Loucy (cell line): ENCODE results near the gene RSRC1.

Source experiments
- H2AFZ ChIP-seq: fragments of 200-600 bp; sonication (generic); 2 replicates; pipeline ENCODE4 v1.6.0; 2016; ENCODE audit warnings: antibody characterized with exemption, mild to moderate bottlenecking, low read length, moderate library complexity
- H3F3A ChIP-seq: fragments of 200-600 bp; 2 replicates; pipeline ENCODE4 v1.6.0; 2016; ENCODE audit warnings: antibody characterized with exemption, low read depth, mild to moderate bottlenecking
- H3K27me3 ChIP-seq: fragments of 200-600 bp; sonication (generic); 2 replicates; pipeline ENCODE4 v1.6.1; 2014; ENCODE audit warnings: low read length, mild to moderate bottlenecking; ENCODE audit not compliant: insufficient read depth, poor library complexity, severe bottlenecking
- H3K36me3 ChIP-seq: fragments of 200-600 bp; sonication (generic); 2 replicates; pipeline ENCODE4 v1.6.1; 2016; ENCODE audit warnings: low read length; ENCODE audit not compliant: insufficient read depth
- H3K4me1 ChIP-seq: fragments of 200-600 bp; sonication (generic); 2 replicates; pipeline ENCODE4 v1.5.1; 2014; ENCODE audit warnings: low read length, mild to moderate bottlenecking; ENCODE audit not compliant: insufficient read depth, poor library complexity, severe bottlenecking
- H3K4me2 ChIP-seq: fragments of 200-600 bp; sonication (generic); 2 replicates; pipeline ENCODE4 v1.6.0; 2014; ENCODE audit warnings: antibody characterized with exemption, low read length, low read depth, mild to moderate bottlenecking; ENCODE audit not compliant: poor library complexity, severe bottlenecking
- H3K4me3 ChIP-seq: fragments of 200-600 bp; sonication (generic); 2 replicates; pipeline ENCODE4 v1.5.1; 2014; ENCODE audit warnings: low read length, mild to moderate bottlenecking, mixed read lengths; ENCODE audit not compliant: poor library complexity, severe bottlenecking
- H3K79me2 ChIP-seq: fragments of 200-600 bp; sonication (generic); 2 replicates; pipeline ENCODE4 v1.6.1; 2014; ENCODE audit warnings: low read length; ENCODE audit not compliant: insufficient read depth
- H3K9ac ChIP-seq: fragments of 200-600 bp; sonication (generic); 2 replicates; pipeline ENCODE4 v1.6.0; 2014; ENCODE audit warnings: mild to moderate bottlenecking, low read depth, low read length, moderate library complexity; ENCODE audit not compliant: poor library complexity, severe bottlenecking
- H3K9me2 ChIP-seq: fragments of 200-600 bp; sonication (generic); replicated peaks from 2 replicates; pipeline ENCODE4 v1.6.1; 2016; ENCODE audit warnings: low read depth, low read length, mixed read lengths
- H3K9me3 ChIP-seq: fragments of 200-600 bp; sonication (generic); 2 replicates; pipeline ENCODE4 v1.6.1; 2014; ENCODE audit warnings: mild to moderate bottlenecking, antibody characterized with exemption, low read length, low read depth; ENCODE audit not compliant: insufficient read depth
- H4K20me1 ChIP-seq: fragments of 200-600 bp; sonication (generic); 2 replicates; pipeline ENCODE4 v1.6.0; 2014; ENCODE audit warnings: antibody characterized with exemption, low read length, mild to moderate bottlenecking; ENCODE audit not compliant: insufficient read depth, poor library complexity, severe bottlenecking
- EZH2phosphoT487 ChIP-seq: fragments of 200-600 bp; IDR thresholded peaks from 2 replicates; pipeline ENCODE4 v1.6.1; 2018; ENCODE audit warnings: antibody characterized with exemption, mild to moderate bottlenecking, moderate library complexity, borderline replicate concordance
- TF ChIP-seq, protein P1 (sequence below): fragments of 200-600 bp; sonication (generic); conservative IDR thresholded peaks from 2 replicates; pipeline ENCODE4 v1.5.1; 2014; ENCODE audit warnings: mild to moderate bottlenecking, antibody characterized with exemption, low read length

RSRC1 gene

DNA sequence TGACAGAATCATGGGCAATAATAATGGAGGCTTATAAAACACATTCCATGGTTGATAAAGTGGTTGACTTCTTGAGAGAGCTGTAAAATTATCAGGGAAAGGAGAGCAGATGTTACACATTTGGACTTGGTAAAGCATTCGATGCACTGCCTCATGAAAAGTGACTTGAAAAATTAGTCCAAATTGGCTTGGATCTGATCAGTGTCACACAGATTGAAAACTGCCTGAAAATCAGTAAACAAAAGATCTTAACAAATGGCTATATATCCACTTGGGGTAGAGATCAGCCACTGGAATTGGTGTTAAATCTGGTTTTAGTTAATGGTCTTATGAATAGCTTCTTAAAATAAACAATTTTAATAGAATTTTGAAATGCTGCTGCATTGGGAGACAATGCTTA is 24.0 kb upstream of the RSRC1 start:
- no peaks in the 10 kb centered on the region for H3K9me3 ChIP-seq
- no peak for TF ChIP-seq EZH2phosphoT487
- TF ChIP-seq, protein P1, sequence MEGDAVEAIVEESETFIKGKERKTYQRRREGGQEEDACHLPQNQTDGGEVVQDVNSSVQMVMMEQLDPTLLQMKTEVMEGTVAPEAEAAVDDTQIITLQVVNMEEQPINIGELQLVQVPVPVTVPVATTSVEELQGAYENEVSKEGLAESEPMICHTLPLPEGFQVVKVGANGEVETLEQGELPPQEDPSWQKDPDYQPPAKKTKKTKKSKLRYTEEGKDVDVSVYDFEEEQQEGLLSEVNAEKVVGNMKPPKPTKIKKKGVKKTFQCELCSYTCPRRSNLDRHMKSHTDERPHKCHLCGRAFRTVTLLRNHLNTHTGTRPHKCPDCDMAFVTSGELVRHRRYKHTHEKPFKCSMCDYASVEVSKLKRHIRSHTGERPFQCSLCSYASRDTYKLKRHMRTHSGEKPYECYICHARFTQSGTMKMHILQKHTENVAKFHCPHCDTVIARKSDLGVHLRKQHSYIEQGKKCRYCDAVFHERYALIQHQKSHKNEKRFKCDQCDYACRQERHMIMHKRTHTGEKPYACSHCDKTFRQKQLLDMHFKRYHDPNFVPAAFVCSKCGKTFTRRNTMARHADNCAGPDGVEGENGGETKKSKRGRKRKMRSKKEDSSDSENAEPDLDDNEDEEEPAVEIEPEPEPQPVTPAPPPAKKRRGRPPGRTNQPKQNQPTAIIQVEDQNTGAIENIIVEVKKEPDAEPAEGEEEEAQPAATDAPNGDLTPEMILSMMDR: no peak
- H3K36me3 ChIP-seq: no peaks in the 10 kb centered on the region
- H3K9ac ChIP-seq: no peak overlapping the region
- H3F3A ChIP-seq: no peaks in the 10 kb centered on the region
- no peaks in the 10 kb centered on the region for H4K20me1 ChIP-seq
- H3K79me2 ChIP-seq: no peaks in the 10 kb centered on the region
- no peak overlapping the region for H3K4me3 ChIP-seq
- H3K9me2 ChIP-seq: no peaks in the 10 kb centered on the region
- H2AFZ ChIP-seq: no peak overlapping the region
- H3K4me2 ChIP-seq: no peak overlapping the region
- no peaks in the 10 kb centered on the region for H3K27me3 ChIP-seq
- no peaks in the 10 kb centered on the region for H3K4me1 ChIP-seq

DNA sequence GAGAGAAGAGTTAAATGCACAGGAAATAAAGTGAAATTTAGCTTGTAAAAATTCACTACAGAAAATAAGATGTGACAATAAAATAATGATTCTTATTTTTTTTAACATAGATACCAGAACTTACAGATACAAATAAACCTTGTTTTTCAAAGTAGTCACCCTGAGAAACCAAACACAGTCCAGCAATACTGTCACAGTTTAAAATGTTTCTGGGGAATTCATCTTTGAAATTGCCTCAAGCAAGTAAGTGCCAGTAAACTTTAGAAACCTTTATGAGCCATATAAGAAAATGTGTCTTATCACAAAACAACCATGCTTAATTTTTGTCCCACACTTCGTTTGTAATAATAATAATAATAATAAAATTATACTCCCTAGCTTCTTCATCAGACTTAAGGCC is 23.5 kb upstream of the RSRC1 start:
- Histone ChIP-seq H3K4me3 (no peak overlapping the region), H3K36me3 (no peaks in the 10 kb centered on the region), H3K9me3 (no peaks in the 10 kb centered on the region), H3K4me1 (no peaks in the 10 kb centered on the region), H3K9ac (no peak overlapping the region), H3F3A (no peaks in the 10 kb centered on the region), H3K4me2 (no peak overlapping the region), H3K79me2 (no peaks in the 10 kb centered on the region), H3K9me2 (no peaks in the 10 kb centered on the region), H2AFZ (no peak overlapping the region), H3K27me3 (no peaks in the 10 kb centered on the region), H4K20me1 (no peaks in the 10 kb centered on the region)
- TF ChIP-seq, protein P1: no peak
- no peak for TF ChIP-seq EZH2phosphoT487

DNA sequence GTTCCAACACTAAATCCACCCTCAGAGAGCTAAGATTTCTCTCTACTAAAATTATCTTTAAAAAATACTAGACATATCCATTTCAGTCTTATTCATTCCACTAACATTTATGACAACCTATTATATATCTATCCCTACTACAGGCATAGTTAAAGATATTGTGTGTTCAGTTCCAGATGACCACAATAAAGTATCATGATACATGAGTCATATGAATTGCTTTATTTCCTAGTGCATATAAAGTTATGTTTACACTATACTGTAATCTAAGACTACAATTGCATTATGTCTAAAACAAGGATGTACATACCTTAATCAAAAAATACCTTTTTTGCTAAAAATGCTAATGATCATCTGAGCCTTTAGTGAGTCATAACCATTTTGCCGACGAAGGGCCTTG is 23.1 kb upstream of the RSRC1 start:
- TF ChIP-seq, protein P1: no peak
- no peak for TF ChIP-seq EZH2phosphoT487
- no peaks in the 10 kb centered on the region for H3K4me1 ChIP-seq

More for the DNA sequence above, 23.1 kb upstream of the RSRC1 start:
- Histone ChIP-seq H3K36me3 (no peaks in the 10 kb centered on the region), H3K9me3 (no peaks in the 10 kb centered on the region), H3K4me3 (no peak overlapping the region), H2AFZ (no peak overlapping the region), H3K27me3 (no peaks in the 10 kb centered on the region), H3K9ac (no peak overlapping the region), H3F3A (no peaks in the 10 kb centered on the region), H3K9me2 (no peaks in the 10 kb centered on the region), H3K79me2 (no peaks in the 10 kb centered on the region), H3K4me2 (no peak overlapping the region), H4K20me1 (no peaks in the 10 kb centered on the region)
